Gastroesophageal sphincter (tissue), 4 donors: ENCODE results near the gene PLA2G4B. TPM values are rescaled to one million over a fixed set of nuclear protein-coding genes. Genes with fewer than 3 reads are reported as not detected.

Source experiments
- ATAC-seq: fragments of 150-250 bp; one replicate; pipeline ENCODE4 v1.9.1; 2016; ENCODE audit warnings: mild to moderate bottlenecking, moderate library complexity
- H3K27ac ChIP-seq, 4 donors: fragments of 200-600 bp; sonication (generic) in 3 of 4; 1 replicate in 3 of 4; 2 replicates in 1 of 4; pipeline ENCODE4 v1.5.1; 2016 to 2019
- H3K27me3 ChIP-seq: fragments of 200-600 bp; sonication (generic); one replicate; pipeline ENCODE4 v1.5.1; 2019
- H3K36me3 ChIP-seq, 2 donors: fragments of 200-600 bp; sonication (generic); one replicate each; pipeline ENCODE4 v1.5.1; 2019; ENCODE audit warnings: control low read depth in 1 of 2
- H3K4me1 ChIP-seq, 3 donors: fragments of 200-600 bp; sonication (generic); 1 replicate in 2 of 3; 2 replicates in 1 of 3; pipeline ENCODE4 v1.5.1; 2016 to 2019; ENCODE audit warnings: control low read depth in 2 of 3
- H3K4me3 ChIP-seq, 2 donors: fragments of 200-600 bp; sonication (generic); one replicate each; pipeline ENCODE4 v1.5.1; 2019; ENCODE audit warnings: mild to moderate bottlenecking in 1 of 2, moderate library complexity in 1 of 2
- H3K9me3 ChIP-seq, 3 donors: fragments of 200-600 bp; sonication (generic); one replicate each; pipeline ENCODE4 v1.5.1; 2017 to 2019; ENCODE audit warnings: control low read depth in 2 of 3
- EP300 ChIP-seq: sonication (generic); formaldehyde crosslinking; IDR thresholded peaks from one replicate; pipeline ENCODE4 v1.6.1; 2017; ENCODE audit warnings: antibody characterized with exemption, mild to moderate bottlenecking
- POLR2A ChIP-seq, 2 donors: fragments of 450-650 bp; IDR thresholded peaks; one replicate each; pipeline ENCODE4 v1.6.1; 2017; ENCODE audit warnings: antibody characterized with exemption in 2 of 2, mild to moderate bottlenecking in 2 of 2, moderate library complexity in 1 of 2
- POLR2AphosphoS5 ChIP-seq: sonication (generic); formaldehyde crosslinking; IDR thresholded peaks from one replicate; pipeline ENCODE4 v1.6.1; 2017; ENCODE audit warnings: antibody characterized with exemption
- WGBS, 2 donors: methylation state at CpG; one replicate each; pipeline ENCODE4 v1.1.5; 2018; ENCODE audit warnings: low coverage in 1 of 2; 5-methylcytosine and 5-hydroxymethylcytosine counted together
- total RNA-seq, 4 donors: library from RNA; depleted of rRNA; stranded (reverse); fragments of >200 nt; gene quantifications; one replicate each; pipeline ENCODE4 v1.1.0, GENCODE V29; 2016
- TF ChIP-seq, protein P1 (sequence below), 4 experiments: fragments of 200-600 bp in 2 of 4; fragments of 450-650 bp in 2 of 4; sonication (generic) in 1 of 4; IDR thresholded peaks; one replicate each; pipeline ENCODE4 v1.5.1; 2017 to 2019; ENCODE audit warnings: antibody characterized with exemption in 4 of 4, mild to moderate bottlenecking in 2 of 4, moderate library complexity in 2 of 4

Gene PLA2G4B
- total RNA-seq, 4 donors from 2014 or later, result 2.5 to 7.0 (median 3.6) TPM

DNA sequence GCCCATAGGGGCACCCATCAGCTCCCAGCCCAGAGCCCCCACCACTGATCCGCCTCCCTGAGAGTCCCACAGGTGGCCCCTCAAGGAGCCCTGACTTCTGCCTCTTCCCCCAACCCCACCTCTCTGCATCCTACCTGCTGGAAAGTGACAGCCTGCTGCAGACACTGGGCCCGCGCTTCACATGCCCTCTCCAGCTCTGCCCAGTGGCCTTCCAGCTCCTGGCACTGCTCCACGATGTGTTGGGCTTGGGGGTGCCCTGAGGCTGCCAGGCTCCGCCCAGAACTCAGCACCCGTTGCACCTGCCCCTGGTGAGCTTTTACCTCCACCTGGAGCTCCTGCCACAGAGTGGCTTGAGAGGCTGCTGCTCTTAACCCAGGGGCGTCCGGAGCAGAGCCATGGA is 35.1 kb downstream of the PLA2G4B start:
- Histone ChIP-seq H3K4me1 (no peaks in the 10 kb centered on the region), H3K27me3 (no peaks in the 10 kb centered on the region), H3K9me3 (no peaks in the 10 kb centered on the region), H3K4me3 (no peak overlapping the region), H3K36me3 (no peaks in the 10 kb centered on the region), H3K27ac (no peak overlapping the region)
- ATAC-seq, result no peak
- TF ChIP-seq POLR2AphosphoS5, result no peak
- no peak for TF ChIP-seq POLR2A (IDR thresholded peaks at IDR 0.05)
- TF ChIP-seq, protein P1, sequence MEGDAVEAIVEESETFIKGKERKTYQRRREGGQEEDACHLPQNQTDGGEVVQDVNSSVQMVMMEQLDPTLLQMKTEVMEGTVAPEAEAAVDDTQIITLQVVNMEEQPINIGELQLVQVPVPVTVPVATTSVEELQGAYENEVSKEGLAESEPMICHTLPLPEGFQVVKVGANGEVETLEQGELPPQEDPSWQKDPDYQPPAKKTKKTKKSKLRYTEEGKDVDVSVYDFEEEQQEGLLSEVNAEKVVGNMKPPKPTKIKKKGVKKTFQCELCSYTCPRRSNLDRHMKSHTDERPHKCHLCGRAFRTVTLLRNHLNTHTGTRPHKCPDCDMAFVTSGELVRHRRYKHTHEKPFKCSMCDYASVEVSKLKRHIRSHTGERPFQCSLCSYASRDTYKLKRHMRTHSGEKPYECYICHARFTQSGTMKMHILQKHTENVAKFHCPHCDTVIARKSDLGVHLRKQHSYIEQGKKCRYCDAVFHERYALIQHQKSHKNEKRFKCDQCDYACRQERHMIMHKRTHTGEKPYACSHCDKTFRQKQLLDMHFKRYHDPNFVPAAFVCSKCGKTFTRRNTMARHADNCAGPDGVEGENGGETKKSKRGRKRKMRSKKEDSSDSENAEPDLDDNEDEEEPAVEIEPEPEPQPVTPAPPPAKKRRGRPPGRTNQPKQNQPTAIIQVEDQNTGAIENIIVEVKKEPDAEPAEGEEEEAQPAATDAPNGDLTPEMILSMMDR (IDR thresholded peaks at IDR 0.05), result no peak
- TF ChIP-seq EP300, result no peak
- no CpG with 5 or more reads among the region's 8 CpGs for WGBS, 2 donors

DNA sequence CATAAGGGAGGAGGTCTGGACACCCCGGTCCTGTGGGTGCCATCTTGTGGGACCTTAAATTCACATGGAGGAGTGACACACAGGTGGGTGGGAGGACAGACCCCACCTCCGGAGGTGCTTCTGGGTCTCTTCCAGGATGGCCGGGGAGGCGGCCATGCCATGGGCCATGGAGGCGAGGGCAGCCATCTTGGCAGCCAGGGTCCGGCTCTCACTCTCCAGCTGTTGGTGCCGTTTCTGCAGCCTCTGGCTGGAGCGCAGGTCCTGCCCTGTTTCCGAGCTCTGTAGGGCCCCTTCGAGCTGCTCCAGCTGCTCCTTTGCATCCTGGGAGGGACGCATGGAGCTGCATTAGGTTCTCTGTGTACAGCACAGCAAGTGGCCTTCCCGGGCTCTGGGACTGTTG is 36.1 kb downstream of the PLA2G4B start:
- no peak overlapping the region for H3K4me3 ChIP-seq
- no peak for ATAC-seq
- peaks cover 10% of the 10 kb centered on the region for H3K27me3 ChIP-seq
- H3K9me3 ChIP-seq, result no peaks in the 10 kb centered on the region
- H3K36me3 ChIP-seq, result no peaks in the 10 kb centered on the region
- no peak overlapping the region for H3K27ac ChIP-seq
- 100% methylated on average over 1 to 3 of the region's 12 CpGs for WGBS, 2 donors
- H3K4me1 ChIP-seq, result no peaks in the 10 kb centered on the region
- TF ChIP-seq POLR2A (IDR thresholded peaks at IDR 0.05), result no peak
- TF ChIP-seq, protein P1 (IDR thresholded peaks at IDR 0.05), result no peak
- no peak for TF ChIP-seq POLR2AphosphoS5
- no peak for TF ChIP-seq EP300

DNA sequence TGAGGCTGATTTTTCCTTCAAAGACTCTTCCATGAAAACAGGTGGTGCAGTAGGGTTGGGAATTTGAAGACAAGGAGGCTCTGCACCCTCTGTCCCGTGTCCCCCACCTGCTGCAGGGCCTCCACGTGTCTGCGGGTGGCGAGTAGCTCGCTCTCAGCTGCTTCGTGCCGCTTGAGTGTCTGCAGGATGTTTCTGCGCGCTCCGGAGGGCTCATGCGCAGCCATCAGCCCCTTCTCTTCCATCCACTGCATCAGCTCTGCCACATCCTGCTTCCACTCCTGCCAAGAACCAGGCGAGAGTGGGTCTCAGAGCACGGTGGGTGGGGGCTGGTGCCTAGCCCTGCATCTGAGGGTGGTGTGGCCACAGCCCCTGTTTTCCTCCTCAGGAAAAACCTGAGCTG is 37.4 kb downstream of the PLA2G4B start:
- Histone ChIP-seq H3K4me1 (no peaks in the 10 kb centered on the region), H3K27me3 (peaks cover 18% of the 10 kb centered on the region), H3K4me3 (no peak overlapping the region), H3K36me3 (no peaks in the 10 kb centered on the region), H3K9me3 (no peaks in the 10 kb centered on the region), H3K27ac (no peak overlapping the region)
- TF ChIP-seq POLR2AphosphoS5 (no peak), POLR2A (IDR thresholded peaks at IDR 0.05) (no peak), EP300 (no peak)
- TF ChIP-seq, protein P1 (IDR thresholded peaks at IDR 0.05), result no peak
- ATAC-seq, result no peak
- WGBS, 2 donors, result 70% methylated on average over 2 of the region's 13 CpGs; no CpG with 5 or more reads in 1 of the 2 donors

DNA sequence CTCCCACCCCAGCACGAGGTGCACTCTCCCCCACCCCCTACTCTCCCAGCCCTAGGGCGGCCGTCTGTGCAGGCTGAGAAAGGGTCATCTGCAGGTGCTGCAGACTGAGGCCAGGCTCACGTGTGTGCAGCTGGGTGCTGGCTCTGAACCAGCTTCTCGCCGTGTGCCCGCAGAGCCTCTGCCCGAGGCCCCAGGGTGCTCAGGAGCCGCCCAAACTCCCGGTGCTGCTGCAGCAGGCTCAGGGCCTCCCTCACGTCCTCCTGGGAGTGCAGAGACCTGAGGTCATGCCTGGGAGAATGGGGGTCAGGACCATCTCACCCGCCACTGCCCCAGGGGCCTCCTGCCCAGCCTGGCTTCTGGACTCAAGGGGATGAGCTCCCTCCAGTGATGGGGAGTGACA is 38.0 kb downstream of the PLA2G4B start:
- ATAC-seq, result no peak
- H3K4me1 ChIP-seq, result peaks cover 0 to 4% (median 2%) of the 10 kb centered on the region in 3 donors
- WGBS, 2 donors, result no CpG with 5 or more reads among the region's 12 CpGs
- no peak overlapping the region for H3K4me3 ChIP-seq
- peaks cover 19% of the 10 kb centered on the region for H3K27me3 ChIP-seq
- H3K36me3 ChIP-seq, result no peaks in the 10 kb centered on the region
- no peak overlapping the region for H3K27ac ChIP-seq
- no peaks in the 10 kb centered on the region for H3K9me3 ChIP-seq
- no peak for TF ChIP-seq POLR2AphosphoS5
- TF ChIP-seq, protein P1 (IDR thresholded peaks at IDR 0.05), result no peak
- no peak for TF ChIP-seq EP300
- no peak for TF ChIP-seq POLR2A (IDR thresholded peaks at IDR 0.05)

DNA sequence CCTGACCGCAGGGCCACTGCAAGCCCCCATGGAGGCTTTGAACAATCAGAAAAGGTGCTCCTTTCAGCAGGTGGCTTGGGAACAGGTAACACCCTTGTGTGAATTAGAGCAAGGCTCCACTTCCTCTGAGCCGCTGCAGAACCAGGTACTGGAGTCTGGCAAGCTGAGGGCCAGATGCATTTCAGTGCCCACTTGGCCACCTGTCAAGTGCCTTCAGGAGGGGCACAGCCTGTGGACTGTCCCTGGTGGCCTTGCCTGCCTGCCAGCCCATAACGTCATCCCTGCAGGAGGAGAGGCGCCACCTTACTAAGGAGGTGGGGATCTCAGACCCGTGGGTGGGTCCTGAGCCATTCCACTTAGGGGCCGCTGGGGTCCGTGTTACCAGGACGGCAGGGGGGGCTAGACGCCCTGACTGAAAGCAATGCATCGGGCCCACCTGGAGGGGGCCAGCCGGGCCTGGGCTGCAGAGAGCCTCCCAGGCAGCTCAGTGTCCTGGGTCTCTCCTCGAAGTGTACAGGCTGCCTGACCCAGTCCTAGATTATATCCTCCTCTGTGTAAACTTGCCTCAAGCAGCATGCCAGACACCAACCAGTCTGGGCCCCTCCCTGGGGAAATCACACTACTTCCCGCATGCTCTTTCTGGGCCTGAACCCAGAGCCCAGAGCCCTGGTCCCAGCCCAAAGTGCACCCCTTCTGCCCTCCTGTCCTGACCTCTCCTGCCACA is 39.1 kb downstream of the PLA2G4B start:
- Histone ChIP-seq H3K27me3 (peaks cover 26% of the 10 kb centered on the region), H3K4me3 (no peak overlapping the region), H3K36me3 (no peaks in the 10 kb centered on the region), H3K9me3 (no peaks in the 10 kb centered on the region), H3K27ac (no peak overlapping the region), H3K4me1 (peaks cover 0 to 15% (median 11%) of the 10 kb centered on the region in 3 donors)
- 85 to 100% methylated on average over 1 to 2 of the region's 13 CpGs for WGBS, 2 donors
- ATAC-seq, result no peak
- TF ChIP-seq EP300 (no peak), POLR2A (IDR thresholded peaks at IDR 0.05) (no peak), POLR2AphosphoS5 (no peak)
- TF ChIP-seq, protein P1 (IDR thresholded peaks at IDR 0.05), result no peak
